Panc1 (cell line): ENCODE results near the gene FBRSL1. TPM values are rescaled to one million over a fixed set of nuclear protein-coding genes. Genes with fewer than 3 reads are reported as not detected.

Experiments
- ATAC-seq: fragments of 200-7000 bp; cut with Tn5 transposase; 2 replicates; pipeline ENCODE4 v1.9.1; 2020; ENCODE audit warnings: mild to moderate bottlenecking, moderate library complexity
- BruUV-seq: library from RNA; stranded (reverse); fragments of 400-500 nt; replicated peaks from 2 replicates; lab custom pipeline; 2021; lab: Mats Ljungman, UMichigan
- CTCF ChIA-PET: fragments of 300-600 bp; sonication (Branson Sonifier 250); formaldehyde crosslinking; loops from one replicate; lab custom pipeline; 2022; ENCODE audit warnings: antibody characterized with exemption; lab: Charles Lee
- POLR2A ChIA-PET: fragments of 300-600 bp; sonication (Branson Sonifier 250); formaldehyde crosslinking; loops from one replicate; lab custom pipeline; 2022; ENCODE audit warnings: antibody characterized with exemption; lab: Charles Lee
- DNase-seq: peaks from one replicate; pipeline ENCODE4 v3.0.0-alpha.2; 2010; ENCODE audit warnings: low read depth, low spot score
- H3K27ac ChIP-seq: 2 replicates; pipeline ENCODE4 v1.5.1; 2011; ENCODE audit warnings: mild to moderate bottlenecking, low read length, inconsistent platforms
- H3K27me3 ChIP-seq: fragments of 200-500 bp; sonication (Bioruptor generic); 2 replicates; pipeline ENCODE4 v1.6.0; 2014; ENCODE audit warnings: low read length, inconsistent platforms; ENCODE audit not compliant: control insufficient read depth, insufficient read depth
- H3K36me3 ChIP-seq: fragments of 200-500 bp; sonication (Bioruptor generic); 2 replicates; pipeline ENCODE4 v1.5.1; 2014; ENCODE audit warnings: inconsistent platforms, mild to moderate bottlenecking, low read length, moderate library complexity; ENCODE audit not compliant: control insufficient read depth, insufficient read depth
- H3K4me1 ChIP-seq: 2 replicates; pipeline ENCODE4 v1.5.1; 2011; ENCODE audit warnings: inconsistent platforms, mild to moderate bottlenecking, low read length, moderate library complexity; ENCODE audit not compliant: control insufficient read depth, insufficient read depth
- H3K4me3 ChIP-seq, 2 experiments: 2 replicates each; pipeline ENCODE4 v1.5.1; 2011 to 2012; ENCODE audit warnings: low read depth in 2 of 2, low read length in 2 of 2, mild to moderate bottlenecking in 2 of 2, inconsistent platforms in 1 of 2, moderate library complexity in 1 of 2
- H3K9me3 ChIP-seq: fragments of 200-500 bp; sonication (Bioruptor generic); 2 replicates; pipeline ENCODE4 v1.5.1; 2014; ENCODE audit warnings: low read depth, mild to moderate bottlenecking, inconsistent platforms, low read length, moderate library complexity; ENCODE audit not compliant: control insufficient read depth, insufficient read depth
- POLR2AphosphoS5 ChIP-seq: IDR thresholded peaks from 2 replicates; pipeline ENCODE4 v1.6.1; 2012; ENCODE audit warnings: mild to moderate bottlenecking, low read depth, low read length, moderate library complexity
- REST ChIP-seq, 2 experiments: IDR thresholded peaks; 2 replicates each; pipeline ENCODE4 v1.6.1; 2011 to 2012; ENCODE audit warnings: low read depth in 2 of 2, control low read depth in 1 of 2, low read length in 1 of 2, mild to moderate bottlenecking in 1 of 2, moderate library complexity in 1 of 2; ENCODE audit not compliant: insufficient read depth in 1 of 2
- SIN3A ChIP-seq: IDR thresholded peaks from 2 replicates; pipeline ENCODE4 v1.6.1; 2012; ENCODE audit warnings: low read depth, mild to moderate bottlenecking, low read length, moderate library complexity, borderline replicate concordance; ENCODE audit not compliant: insufficient read depth
- TCF7L2 ChIP-seq: IDR thresholded peaks from 2 replicates; pipeline ENCODE4 v1.6.1; 2011; ENCODE audit warnings: mild to moderate bottlenecking, low read depth, low read length, inconsistent platforms
- in situ Hi-C: cut with HindIII; loops from 2 replicates; pipeline ENCODE4 v1.10.0; 2016; ENCODE audit warnings: low sequenced_read_pairs, low pct_unique_long_range_greater_than_20kb
- intact Hi-C: fragments of 100-400 bp; cut with micrococcal nuclease; formaldehyde crosslinking; loops from one replicate; pipeline ENCODE4 v1.10.0; 2022; ENCODE audit not compliant: unreplicated experiment
- total RNA-seq: library from RNA; stranded (reverse); gene quantifications from one replicate; pipeline ENCODE4 v1.2.1, GENCODE V29; 2021; ENCODE audit not compliant: unreplicated experiment
- TF ChIP-seq, protein P1 (sequence below): fragments of 450-650 bp; IDR thresholded peaks from 2 replicates; pipeline ENCODE4 v1.5.1; 2017; ENCODE audit warnings: mild to moderate bottlenecking

Gene FBRSL1
- total RNA-seq, 1 experiment from 2014 or later = 104 TPM

GRCh38 chr12:132529156-132529839 lies 39.3 kb downstream of the FBRSL1 start:
- Histone ChIP-seq H3K27me3 (no peaks in the 10 kb centered on the region), H3K9me3 (no peaks in the 10 kb centered on the region), H3K4me3 (no peak overlapping the region), H3K36me3 (no peaks in the 10 kb centered on the region), H3K27ac (no peak overlapping the region), H3K4me1 (peaks cover 23% of the 10 kb centered on the region)
- ATAC-seq (no peak), DNase-seq (no peak)
- ChIA-PET POLR2A (interaction anchor here (0.7 kb wide), 1 partner anchor 14 kb away, joined by 3 read pairs; no protein-coding TSS in a partner anchor), CTCF (interaction anchor here (0.6 kb wide), 2 partner anchors 85 to 132 kb away, joined by 5 to 13 read pairs; no protein-coding TSS in a partner anchor)
- TF ChIP-seq SIN3A (no peak), REST (IDR thresholded peaks at IDR 0.05; ENCODE audit: insufficient read depth in 1 of 2, low read depth in 2 of 2, low read length in 1 of 2) (no peak), TCF7L2 (no peak), POLR2AphosphoS5 (no peak)
- TF ChIP-seq, protein P1, sequence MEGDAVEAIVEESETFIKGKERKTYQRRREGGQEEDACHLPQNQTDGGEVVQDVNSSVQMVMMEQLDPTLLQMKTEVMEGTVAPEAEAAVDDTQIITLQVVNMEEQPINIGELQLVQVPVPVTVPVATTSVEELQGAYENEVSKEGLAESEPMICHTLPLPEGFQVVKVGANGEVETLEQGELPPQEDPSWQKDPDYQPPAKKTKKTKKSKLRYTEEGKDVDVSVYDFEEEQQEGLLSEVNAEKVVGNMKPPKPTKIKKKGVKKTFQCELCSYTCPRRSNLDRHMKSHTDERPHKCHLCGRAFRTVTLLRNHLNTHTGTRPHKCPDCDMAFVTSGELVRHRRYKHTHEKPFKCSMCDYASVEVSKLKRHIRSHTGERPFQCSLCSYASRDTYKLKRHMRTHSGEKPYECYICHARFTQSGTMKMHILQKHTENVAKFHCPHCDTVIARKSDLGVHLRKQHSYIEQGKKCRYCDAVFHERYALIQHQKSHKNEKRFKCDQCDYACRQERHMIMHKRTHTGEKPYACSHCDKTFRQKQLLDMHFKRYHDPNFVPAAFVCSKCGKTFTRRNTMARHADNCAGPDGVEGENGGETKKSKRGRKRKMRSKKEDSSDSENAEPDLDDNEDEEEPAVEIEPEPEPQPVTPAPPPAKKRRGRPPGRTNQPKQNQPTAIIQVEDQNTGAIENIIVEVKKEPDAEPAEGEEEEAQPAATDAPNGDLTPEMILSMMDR = no peak
- BruUV-seq = no TSS peak
- in situ Hi-C loops = no loop called here
- intact Hi-C loops = no loop called here

- intact Hi-C loops (no loop called here), in situ Hi-C loops (no loop called here)
- DNase-seq (no peak), ATAC-seq (no peak)
- Histone ChIP-seq H3K9me3 (no peaks in the 10 kb centered on the region), H3K36me3 (no peaks in the 10 kb centered on the region), H3K4me3 (no peak overlapping the region), H3K27ac (no peak overlapping the region), H3K27me3 (no peaks in the 10 kb centered on the region), H3K4me1 (peaks cover 17% of the 10 kb centered on the region)
- BruUV-seq = no TSS peak
- no peak for TF ChIP-seq POLR2AphosphoS5
- ChIA-PET CTCF (interaction anchor here (0.6 to 0.7 kb wide), 2 partner anchors 116 to 132 kb away, joined by 9 to 13 read pairs; no protein-coding TSS in a partner anchor), POLR2A (interaction anchor here (0.7 kb wide), 1 partner anchor 15 kb away, joined by 3 read pairs; no protein-coding TSS in a partner anchor)
Observed at GRCh38 chr12:132529906-132530305, 40.0 kb downstream of the FBRSL1 start.

DNA sequence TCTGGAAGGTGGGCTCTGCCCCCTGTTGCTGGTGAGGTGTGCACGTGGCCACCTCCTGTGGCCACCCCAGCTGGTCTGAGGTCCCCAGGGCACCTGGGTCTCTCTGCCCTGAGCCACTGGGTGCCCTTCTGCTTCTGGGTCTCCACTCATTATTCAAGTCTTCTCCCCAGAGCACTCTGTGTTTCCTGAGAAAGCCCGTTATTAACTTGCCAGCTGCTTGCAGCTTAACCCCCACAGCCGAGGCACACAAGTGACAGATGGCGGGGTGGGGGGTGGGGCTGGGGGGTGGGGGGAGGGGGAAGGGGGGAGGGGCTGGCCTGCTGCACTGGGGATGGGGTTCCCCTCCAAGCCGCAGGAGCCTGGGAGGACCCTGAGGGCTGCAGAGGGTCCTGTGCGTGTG lies 40.5 kb downstream of the FBRSL1 start:
- H3K27ac ChIP-seq = no peak overlapping the region
- ChIA-PET POLR2A (no interaction called here), CTCF (interaction anchor here (0.7 kb wide), 1 partner anchor 116 kb away, joined by 9 read pairs; no protein-coding TSS in a partner anchor)
- no peaks in the 10 kb centered on the region for H3K27me3 ChIP-seq
- DNase-seq = no peak
- H3K4me3 ChIP-seq = no peak overlapping the region
- intact Hi-C loops = no loop called here
- peaks cover 11% of the 10 kb centered on the region for H3K4me1 ChIP-seq
- no peaks in the 10 kb centered on the region for H3K9me3 ChIP-seq
- no peaks in the 10 kb centered on the region for H3K36me3 ChIP-seq
- in situ Hi-C loops = no loop called here
- TF ChIP-seq POLR2AphosphoS5 (no peak), TCF7L2 (no peak), REST (IDR thresholded peaks at IDR 0.05; ENCODE audit: insufficient read depth in 1 of 2, low read depth in 2 of 2, low read length in 1 of 2) (no peak), SIN3A (no peak)
- TF ChIP-seq, protein P1 = no peak
- BruUV-seq = no TSS peak
- ATAC-seq = no peak
